SK-N-DZ (cell line): ENCODE data around the gene HSH2D.
A peak's percentile ranks its signal among the peaks of the same experiment; 100 is the strongest.
"Not testable (repeated sequence)": the region's sequence is repeated elsewhere in the genome, so short reads cannot be mapped to it uniquely, and the experiment has no call there.

ENCODE experiments used
- DNase-seq: peaks from one replicate; pipeline ENCODE4 v3.0.0-alpha.2; 2015; ENCODE audit warnings: low spot score

HSH2D gene

DNA sequence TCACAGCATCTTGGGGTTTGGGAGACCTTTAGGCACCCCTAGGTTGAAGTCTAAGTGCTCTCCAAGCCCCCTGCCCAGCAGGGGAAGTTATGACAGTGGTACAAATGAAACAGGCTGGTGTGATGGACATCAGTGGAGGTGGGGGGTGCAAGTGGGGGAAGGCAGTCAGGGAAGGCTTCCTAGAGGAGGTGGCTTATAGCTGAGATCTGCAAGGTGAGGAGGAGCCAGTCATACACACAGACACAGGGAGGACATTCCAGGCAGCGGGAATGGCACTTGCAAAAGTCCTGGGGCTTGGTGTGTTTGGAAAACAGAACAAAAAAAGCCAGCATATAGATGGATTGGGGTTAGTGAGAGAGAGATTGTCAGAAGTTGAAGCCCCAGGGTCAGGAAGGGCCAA lies 11.6 kb downstream of the HSH2D start:
- DNase-seq: no peak

DNA sequence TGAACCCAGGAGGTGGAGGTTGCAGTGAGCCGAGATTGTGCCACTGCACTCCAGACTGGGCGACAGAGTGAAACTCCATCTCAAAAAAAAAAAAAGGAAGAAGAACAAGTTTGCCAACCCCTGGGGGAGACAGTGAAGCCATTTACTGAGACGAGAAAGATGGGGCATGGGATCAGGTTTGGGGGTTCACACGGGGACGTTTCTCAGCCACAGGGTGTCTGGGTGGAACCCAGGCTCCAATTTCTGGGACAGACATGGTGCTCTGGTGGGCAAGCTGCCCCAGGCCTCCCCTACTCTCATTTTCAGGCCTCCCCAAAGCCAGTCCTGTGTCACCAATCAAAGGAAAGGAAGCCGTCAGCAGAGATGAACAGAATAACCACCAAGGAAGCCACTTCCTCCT lies 13.4 kb downstream of the HSH2D start:
- no peak for DNase-seq

DNA sequence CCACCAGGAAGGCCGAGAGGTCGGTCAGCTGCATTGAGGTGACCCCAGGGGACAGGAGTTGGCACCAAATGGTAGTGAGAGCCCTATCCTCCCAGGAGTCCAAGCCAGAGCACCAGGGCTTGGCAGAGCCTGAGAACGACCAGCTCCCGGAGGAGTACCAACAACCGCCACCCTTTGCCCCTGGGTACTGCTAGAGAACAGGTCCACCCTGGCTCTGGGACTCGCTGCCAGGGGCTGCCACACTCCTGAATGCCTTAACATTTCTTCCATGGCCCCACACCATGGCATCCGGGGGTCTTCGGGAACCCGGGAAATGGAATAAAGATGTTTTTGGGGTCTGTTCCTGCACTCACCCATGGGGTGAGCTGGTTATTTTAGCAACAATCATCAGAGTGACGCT lies 14.1 kb downstream of the HSH2D start:
- DNase-seq: no peak

DNA sequence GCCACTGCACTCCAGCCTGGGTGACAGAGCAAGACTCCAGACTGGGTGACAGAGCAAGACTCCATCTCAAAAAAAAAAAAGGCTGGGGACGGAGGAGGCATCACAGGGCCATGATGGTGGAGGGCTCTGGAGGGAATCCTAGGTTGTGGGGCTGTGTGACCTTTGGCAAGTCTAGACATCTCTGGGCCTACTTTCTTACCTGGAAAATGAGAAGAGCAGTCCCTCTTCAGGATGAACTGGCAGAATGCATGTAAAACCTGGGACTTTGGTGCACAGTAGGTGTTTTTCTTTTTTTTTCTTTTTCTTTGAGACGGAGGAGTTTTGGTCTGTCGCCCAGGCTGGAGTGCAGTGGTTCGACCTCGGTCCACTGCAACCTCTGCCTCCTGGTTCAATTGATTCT lies 16.2 kb downstream of the HSH2D start:
- DNase-seq: no peak

DNA sequence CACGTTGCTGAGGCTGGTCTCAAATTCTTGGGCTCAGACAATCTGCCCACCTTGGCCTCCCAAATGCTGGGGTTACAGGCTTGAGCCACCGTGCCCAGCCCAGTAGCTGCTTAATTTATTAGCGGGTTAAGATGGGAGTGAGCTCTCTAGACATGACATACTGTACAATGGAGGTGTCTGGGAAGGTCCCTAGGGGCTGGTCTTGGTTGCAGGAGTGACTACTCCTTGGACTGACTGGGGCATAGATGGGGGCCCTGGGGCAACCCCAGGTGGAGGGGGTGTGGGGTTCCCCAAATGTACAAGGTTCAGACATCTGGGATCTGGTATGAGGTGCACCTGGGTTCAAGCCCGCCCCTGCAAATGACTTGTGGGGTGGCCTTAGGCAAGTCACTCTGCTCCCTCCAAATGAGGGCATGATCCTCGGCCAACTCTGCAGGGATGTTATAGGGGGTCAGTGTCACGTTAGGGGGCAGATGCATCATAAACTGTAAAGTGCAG lies 17.0 kb downstream of the HSH2D start:
- no peak for DNase-seq

DNA sequence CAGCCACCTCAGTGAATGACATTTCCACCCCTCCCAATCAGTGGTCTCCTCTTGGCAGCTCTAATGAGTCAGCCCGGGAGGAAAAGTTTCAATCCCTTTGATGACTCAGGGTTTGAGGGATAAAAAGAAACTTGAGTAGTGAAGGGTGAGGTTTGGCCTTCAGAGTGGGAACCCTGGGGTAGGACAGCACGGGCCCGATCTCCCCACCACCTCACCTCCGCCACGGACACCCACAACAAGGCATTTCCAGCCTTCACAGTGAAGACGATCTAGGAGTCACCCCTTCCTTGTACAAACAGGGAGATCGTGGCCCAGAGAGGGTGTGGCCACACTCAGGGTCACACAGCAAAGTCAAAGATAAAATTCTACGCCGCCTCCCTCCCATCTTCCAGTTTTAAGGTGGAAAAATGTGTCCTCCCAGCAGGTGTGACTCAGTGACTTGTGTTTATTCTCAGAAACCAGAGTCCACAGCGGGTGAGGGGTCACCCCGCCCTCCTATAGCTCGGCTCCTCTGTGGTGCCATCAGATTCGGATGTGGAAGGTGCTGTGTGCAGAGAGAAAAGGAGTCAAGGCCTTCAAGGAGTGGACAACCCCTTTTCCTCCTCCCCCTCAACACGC lies 17.6 kb downstream of the HSH2D start:
- no peak for DNase-seq

DNA sequence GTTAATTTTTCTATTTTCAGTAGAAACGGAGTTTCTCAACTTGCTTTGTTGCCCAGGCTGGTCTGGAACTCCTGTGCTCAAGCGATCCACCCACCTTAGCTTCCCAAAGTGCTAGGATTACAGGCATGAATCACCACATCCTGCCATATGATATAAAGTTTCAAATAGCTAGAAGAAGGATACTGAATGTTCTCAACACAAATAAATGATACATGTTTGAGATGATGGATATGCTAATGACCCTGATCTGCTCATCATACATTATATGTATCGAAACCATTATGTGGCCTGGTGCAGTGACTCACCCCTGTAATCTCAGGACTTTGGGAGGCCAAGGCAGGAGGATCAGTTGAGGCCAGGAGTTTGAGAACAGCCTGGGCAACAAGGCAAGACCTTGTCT lies 18.4 kb downstream of the HSH2D start:
- DNase-seq: no peak

DNA sequence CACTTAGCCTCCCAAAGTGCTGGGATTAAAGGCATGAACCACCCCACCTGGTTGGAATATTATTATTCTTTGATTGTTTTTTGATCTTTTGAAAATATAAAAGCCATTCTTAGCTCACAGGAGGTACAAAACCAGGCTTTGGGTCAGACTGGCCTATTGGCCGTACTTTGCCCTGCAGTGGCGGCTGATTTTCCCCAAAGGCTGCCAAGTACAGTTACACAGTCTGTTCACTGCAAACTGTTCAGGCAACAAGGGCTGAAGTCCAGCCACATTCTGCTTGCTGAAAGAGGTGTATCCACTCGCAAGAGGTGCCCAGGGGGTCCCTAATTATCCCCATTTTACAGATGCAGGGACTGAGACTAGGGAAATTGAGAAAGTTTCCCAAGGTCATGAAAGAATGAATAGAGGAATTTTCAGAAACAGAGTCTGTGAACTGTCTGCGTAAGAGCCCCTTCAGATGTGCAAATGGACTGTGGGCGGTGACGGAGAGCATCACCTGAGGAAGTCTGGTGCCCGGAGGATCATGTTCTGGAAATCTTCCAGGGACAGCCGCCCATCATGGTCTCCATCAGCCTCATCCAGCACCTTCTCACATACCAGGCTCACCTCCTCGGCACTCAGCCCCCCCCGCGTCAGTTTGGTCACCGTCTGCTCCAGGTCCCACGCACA lies 20.9 kb downstream of the HSH2D start:
- DNase-seq: no peak

DNA sequence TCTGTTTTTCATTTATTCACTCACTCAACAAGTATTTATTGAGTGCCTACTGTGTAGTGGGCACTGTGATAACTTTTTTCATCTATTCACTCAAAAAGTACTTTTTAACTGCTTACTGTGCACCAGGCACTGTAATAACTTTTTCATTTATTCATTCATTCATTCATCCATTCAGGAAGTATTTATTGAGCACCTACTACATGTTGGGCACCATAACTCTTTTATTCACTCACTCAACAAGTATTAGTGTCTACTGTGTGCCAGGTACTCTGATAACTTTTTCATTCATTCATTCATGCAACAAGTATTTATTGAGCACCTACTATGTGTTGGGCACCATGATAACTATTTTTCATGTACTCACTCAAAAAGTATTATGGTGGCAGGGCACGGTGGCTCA lies 22.9 kb downstream of the HSH2D start:
- DNase-seq: no peak

DNA sequence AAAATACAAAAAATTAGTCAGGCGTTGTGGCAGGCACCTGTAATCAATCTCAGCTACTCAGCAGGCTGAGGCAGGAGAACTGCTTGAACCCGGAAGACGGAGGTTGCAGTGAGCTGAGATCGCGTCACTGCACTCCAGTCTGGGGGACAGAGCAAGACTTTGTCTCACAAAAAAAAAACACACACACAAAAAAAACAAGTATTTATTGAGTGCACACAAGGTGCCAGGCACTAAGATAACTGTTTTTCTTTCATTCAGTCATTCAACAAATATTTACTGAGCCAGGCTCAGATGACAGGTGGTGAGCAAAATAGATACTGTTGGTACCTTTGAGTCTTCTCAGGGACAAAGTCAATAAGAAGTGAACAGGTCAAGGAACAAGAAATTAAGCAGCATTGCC lies 23.6 kb downstream of the HSH2D start:
- DNase-seq: no peak

DNA sequence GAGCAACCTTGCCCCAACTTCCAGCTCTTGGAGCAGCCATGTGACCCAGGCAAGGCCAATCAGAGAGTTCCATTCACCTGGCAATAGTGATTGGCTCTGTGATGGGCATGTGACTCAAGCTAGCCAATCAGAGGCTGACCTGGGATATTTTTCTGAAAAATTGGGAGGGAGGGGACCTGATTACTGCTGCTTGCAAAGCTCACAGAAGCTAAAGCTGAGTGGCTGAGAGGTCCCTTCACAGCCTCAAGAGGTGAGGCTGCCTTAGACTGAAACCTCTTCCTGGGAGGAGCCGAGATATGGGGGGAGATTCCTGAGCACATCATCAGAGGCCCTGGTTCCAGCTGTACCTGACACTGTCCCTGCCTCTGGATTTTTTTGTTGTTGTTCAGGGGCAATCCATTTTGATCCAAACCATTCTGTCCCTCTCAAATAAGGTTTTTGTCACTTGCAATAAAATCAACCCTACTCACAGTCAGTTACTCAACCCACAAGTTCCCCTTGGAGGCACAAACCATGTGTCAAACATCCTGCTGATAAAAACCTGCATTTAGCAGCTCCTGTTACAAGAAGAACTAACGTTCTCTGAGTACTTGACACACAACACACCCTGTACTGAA lies 25.1 kb downstream of the HSH2D start:
- DNase-seq: no peak

DNA sequence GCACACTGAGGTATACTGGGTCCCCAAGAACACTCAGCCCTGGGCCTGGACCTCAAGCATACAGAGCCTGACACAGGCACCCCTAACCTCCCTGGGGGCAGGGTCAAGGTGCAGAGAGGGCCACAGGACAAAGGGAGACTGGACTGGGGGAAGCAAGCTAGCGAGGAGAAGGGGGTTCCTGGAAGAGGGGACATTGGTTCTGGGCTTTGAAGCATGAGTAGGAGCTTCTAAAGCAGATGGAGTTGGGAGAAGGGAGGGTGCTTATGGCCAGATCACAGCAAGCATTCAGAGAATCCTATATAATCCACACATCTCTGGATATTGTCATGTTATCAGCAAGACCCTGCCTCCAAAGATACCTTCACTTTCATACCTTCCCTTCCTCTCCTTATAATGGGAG lies 26.6 kb downstream of the HSH2D start:
- no peak for DNase-seq

DNA sequence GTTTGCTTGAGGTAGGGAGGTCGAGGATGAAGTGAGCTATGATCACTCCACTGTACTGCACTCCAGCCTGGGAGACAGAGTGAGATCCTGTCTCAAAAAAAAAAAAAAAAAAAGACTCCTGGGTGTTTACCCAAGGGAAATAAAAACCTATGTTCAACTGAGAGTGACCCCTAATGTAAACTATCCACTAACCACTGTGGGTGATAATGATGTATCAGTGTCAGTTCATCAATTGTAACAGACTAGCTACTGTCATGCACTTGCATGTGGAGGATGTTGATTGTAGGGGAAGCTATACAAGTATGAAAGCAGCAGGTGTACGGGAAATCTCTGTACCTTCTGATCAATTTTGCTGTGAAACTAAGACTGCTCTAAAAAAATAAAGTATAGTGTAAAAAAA lies 32.5 kb downstream of the HSH2D start:
- DNase-seq: no peak

DNA sequence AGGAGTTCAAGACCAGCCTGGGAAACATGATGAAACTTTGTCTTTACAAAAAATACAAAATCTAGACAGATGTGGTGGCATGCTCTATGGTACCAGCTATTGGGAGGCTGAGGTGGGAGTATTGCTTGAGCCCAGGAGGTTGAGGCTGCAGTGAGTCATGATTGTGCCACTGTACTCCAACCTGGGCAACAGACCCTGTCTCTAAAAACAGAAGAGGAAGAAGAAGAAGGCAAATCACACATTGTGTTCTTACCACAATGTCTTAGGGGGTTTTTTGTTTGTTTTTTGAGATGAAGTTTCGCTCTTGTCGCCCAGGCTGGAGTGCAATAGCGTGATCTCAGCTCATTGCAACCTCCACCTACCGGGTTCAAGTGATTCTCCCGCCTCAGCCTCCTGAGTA lies 35.4 kb downstream of the HSH2D start:
- not testable (repeated sequence) for DNase-seq

DNA sequence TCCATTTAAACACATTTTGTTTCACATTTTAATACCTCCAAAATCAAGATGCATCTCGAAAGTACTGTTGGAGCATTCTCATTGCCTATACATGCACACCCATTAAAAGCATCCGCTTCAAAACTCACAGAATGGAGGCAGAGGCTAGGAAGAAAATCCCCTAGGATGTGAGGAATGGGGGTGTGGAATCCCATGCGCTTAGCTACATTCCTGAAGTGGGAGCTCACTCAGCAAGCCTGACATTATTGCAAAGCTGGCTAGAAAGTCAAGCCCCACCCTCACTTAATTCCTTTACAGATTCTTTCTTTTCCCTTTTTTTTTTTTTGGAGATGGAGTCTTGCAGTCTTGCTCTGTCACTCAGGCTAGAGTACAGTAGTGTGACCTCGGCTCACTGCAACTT lies 37.1 kb downstream of the HSH2D start:
- no peak for DNase-seq

DNA sequence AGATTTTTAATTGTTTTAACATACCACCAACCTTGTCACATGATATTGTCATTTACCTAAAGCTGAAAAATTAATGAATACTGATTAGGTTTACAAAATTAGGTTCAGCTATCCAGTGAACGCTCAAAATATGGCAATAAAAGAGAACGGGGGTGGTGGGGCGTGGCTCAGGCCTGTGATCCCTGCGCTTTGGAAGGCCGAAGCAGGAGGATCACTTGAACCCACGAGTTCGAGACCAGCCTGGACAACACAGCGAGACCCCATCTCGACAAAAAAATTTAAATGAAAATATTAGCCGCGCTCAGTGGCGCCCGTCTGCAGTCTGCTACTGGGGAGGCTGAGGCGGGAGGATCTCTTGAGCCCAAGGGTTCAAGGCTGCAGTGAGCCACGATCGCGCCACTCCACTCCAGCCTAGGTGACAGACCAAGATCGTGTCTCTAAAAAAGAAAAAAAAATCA lies 41.2 kb downstream of the HSH2D start:
- no peak for DNase-seq

DNA sequence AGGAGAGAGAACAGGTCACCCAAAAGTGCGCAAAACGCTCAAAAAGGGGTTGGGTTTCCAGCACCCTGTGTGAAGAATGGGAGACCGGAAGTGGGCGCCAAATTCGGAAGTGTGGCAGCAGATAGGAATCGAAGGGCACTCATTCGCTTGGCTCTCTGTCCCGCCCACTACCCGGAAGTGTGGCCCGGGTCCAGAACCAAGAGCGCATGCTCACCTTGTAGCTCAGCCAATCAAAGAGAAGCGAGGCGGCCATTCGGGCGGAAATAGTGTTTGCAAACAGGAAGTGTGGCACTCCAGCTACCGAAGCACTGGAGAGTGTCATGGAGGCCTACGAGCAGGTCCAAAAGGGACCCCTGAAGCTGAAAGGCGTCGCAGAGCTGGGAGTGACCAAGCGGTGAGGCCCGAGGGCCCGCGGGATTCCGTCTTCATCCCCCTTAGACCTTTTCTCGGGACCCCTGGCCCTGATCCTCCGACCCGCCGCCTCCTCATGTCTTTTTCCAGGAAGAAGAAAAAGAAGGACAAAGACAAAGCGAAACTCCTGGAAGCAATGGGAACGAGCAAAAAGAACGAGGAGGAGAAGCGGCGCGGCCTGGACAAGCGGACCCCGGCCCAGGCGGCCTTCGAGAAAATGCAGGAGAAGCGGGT lies 41.8 kb downstream of the HSH2D start, which contains the start of gene FAM32A:
FAM32A (plus strand) TSS at position 288 of the 645 bp plus-strand sequence; CDS start at position 321, 33 bp downstream.
- peak; percentile 98 for DNase-seq

DNA sequence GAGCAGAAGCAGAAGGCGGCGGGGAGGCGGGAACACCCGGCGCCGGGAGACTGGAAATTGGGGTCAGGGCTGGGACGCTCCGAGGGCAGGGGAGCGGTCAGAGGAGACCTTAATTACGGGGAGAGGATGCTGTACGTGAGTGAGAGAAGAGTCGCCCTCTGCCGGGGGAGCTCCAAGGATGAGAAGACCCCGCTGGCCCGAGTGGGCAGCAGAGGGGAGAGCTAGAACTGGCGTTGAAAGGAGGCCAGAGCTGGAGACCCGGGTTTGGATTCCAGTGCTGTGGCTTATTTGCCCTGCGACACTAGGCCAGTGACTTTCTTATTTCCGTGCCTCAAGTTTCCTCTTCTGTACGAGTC lies 42.3 kb downstream of the HSH2D start:
- peak; percentile 59 for DNase-seq

DNA sequence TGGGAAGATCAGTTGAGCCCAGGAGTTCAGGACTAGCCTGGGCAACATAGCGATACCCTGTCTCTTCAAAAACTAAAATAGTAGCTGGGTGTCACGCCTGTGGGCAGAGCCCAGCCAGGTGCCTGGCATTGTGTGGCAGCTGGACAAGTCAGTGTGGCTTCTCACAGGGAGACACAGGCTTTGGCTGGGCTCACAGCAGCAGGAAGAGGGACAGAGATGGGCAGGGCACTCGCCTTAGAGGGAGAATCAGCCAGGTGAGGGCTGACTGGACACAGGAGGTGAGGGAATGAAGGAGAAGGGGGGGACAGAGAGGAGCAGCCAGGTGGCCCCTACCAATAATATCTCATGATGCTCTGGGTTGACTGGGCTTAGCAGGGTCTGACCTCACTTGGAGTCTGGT lies 45.0 kb downstream of the HSH2D start:
- no peak for DNase-seq

DNA sequence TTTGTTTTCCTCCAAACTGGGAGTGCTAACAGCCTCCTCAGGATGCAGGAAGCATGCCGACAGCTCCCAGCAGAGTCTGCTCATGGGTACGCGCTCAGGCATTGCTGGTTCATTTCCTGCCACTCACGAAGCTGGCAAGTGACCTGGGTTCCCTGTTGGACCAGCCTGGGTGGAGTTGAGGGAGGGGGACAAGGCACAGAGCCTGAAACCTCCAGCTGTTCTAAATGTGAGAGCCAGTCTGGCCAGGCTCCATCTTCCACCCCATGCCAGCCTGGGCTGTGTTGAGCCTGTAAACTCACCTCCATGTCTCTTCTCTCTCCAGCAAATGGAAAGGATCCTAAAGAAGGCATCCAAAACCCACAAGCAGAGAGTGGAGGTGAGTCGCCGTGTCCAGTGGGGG lies 46.7 kb downstream of the HSH2D start:
- DNase-seq: no peak

DNA sequence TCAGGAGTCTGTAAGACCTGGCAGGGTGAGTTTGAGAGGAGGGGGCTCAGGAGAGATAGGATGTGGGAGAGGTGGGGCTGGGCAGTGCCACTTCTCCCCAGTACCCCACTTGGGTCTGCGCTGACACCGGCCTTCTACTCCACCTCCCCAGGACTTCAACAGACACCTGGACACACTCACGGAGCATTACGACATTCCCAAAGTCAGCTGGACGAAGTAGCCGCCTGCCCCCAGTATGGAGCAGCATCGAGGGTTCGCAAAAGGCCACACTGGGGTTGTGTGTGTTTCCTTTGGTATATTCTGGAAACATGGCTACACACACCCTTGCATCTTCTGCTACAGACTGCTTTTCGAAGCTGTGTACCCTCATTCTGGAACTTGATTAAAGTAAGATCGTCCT lies 47.3 kb downstream of the HSH2D start:
- DNase-seq: no peak

DNA sequence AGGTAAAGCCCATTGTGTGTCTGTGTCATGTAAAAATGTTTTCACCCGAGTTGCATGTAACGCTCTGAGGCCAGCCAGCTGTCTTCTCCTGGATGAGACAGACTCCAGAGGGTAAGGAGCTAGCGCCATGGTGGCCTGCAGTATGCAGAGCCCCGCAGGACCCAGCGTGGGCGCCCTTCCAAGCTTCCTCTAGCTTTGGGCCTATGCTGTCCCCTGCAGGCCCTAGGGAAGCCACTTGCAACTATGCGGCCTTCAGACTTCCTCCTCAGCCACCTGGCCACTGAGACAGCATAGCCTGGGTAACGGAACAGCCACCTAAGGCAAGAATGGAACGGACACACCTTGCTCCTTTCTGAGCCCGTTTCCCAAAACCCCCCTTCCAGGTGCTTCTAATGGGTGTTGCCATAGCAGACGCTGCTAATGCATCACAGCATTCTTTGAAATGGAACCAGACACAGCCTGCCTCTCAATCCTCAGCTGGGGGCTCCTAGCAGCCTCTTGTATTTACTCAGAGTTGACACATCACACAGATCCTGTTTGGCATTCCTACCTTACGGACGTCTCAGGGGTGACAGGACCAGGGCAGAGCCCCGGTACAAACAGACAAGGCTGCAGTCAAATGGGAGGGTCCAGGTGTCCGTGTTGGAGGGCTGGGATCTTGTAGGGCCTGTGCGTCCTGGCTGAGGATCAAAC lies 47.9 kb downstream of the HSH2D start:
- no peak for DNase-seq
